Measurements from ENCODE around the gene KLHL8. TPM values are rescaled to one million over a fixed set of nuclear protein-coding genes. Genes with fewer than 3 reads are reported as not detected.

KLHL8 gene
- total RNA-seq, 4 donors from 2014 or later = 6.3 to 18.2 (median 13.3) TPM

GRCh38 chr4:87134122-87134521, 86.3 kb downstream of the KLHL8 start:
- Histone ChIP-seq H3K9me3 (no peaks in the 10 kb centered on the region), H3K4me3 (no peak overlapping the region), H3K27ac (no peak overlapping the region), H3K4me1 (no peaks in the 10 kb centered on the region), H3K27me3 (no peaks in the 10 kb centered on the region), H3K36me3 (peaks cover 6 to 96% (median 16%) of the 10 kb centered on the region in 3 donors)
- TF ChIP-seq CTCF (IDR thresholded peaks at IDR 0.05) = no peak
- no peak for TF ChIP-seq POLR2A (IDR thresholded peaks at IDR 0.05)
- TF ChIP-seq EP300 (IDR thresholded peaks at IDR 0.05) = no peak
- DNase-seq (ENCODE audit: low spot score in 2 of 2) = no peak
- 54 to 91% methylated on average over 3 of the region's 3 CpGs for WGBS, 2 donors

GRCh38 chr4:87133183-87133582, 87.2 kb downstream of the KLHL8 start:
- H3K27ac ChIP-seq = no peak overlapping the region
- TF ChIP-seq POLR2A (IDR thresholded peaks at IDR 0.05) (no peak), CTCF (IDR thresholded peaks at IDR 0.05) (no peak), EP300 (IDR thresholded peaks at IDR 0.05) (no peak)
- H3K9me3 ChIP-seq = no peaks in the 10 kb centered on the region
- DNase-seq (ENCODE audit: low spot score in 2 of 2) = no peak
- peaks cover 6 to 99% (median 21%) of the 10 kb centered on the region in 3 donors for H3K36me3 ChIP-seq
- no peaks in the 10 kb centered on the region for H3K27me3 ChIP-seq
- H3K4me3 ChIP-seq = no peak overlapping the region
- H3K4me1 ChIP-seq = no peaks in the 10 kb centered on the region
- WGBS, 2 donors = 79 to 83% methylated on average over 2 of the region's 2 CpGs

GRCh38 chr4:87132035-87132434, 88.4 kb downstream of the KLHL8 start:
- Histone ChIP-seq H3K36me3 (peaks cover 6 to 99% (median 27%) of the 10 kb centered on the region in 3 donors), H3K27ac (no peak overlapping the region), H3K4me1 (no peaks in the 10 kb centered on the region), H3K4me3 (no peak overlapping the region), H3K9me3 (no peaks in the 10 kb centered on the region), H3K27me3 (no peaks in the 10 kb centered on the region)
- DNase-seq (ENCODE audit: low spot score in 2 of 2) = no peak
- WGBS, 2 donors = 92 to 95% methylated on average over 8 of the region's 8 CpGs
- TF ChIP-seq CTCF (IDR thresholded peaks at IDR 0.05) (no peak), POLR2A (IDR thresholded peaks at IDR 0.05) (no peak), EP300 (IDR thresholded peaks at IDR 0.05) (no peak)

- DNase-seq (ENCODE audit: low spot score in 2 of 2) = no peak
- Histone ChIP-seq H3K27me3 (no peaks in the 10 kb centered on the region), H3K4me1 (no peaks in the 10 kb centered on the region), H3K4me3 (no peak overlapping the region), H3K36me3 (peaks cover 6 to 99% (median 24%) of the 10 kb centered on the region in 3 donors), H3K27ac (no peak overlapping the region), H3K9me3 (no peaks in the 10 kb centered on the region)
- no peak for TF ChIP-seq POLR2A (IDR thresholded peaks at IDR 0.05)
- no peak for TF ChIP-seq CTCF (IDR thresholded peaks at IDR 0.05)
- no peak for TF ChIP-seq EP300 (IDR thresholded peaks at IDR 0.05)
- 93 to 96% methylated on average over 7 of the region's 7 CpGs for WGBS, 2 donors
These were observed 89.3 kb downstream of the KLHL8 start for GRCh38 chr4:87130985-87131703.

GRCh38 chr4:87129681-87130080, 90.7 kb downstream of the KLHL8 start:
- TF ChIP-seq CTCF (IDR thresholded peaks at IDR 0.05) (no peak), POLR2A (IDR thresholded peaks at IDR 0.05) (no peak), EP300 (IDR thresholded peaks at IDR 0.05) (no peak)
- H3K4me1 ChIP-seq = no peaks in the 10 kb centered on the region
- peaks cover 0 to 100% (median 26%) of the 10 kb centered on the region in 3 donors for H3K36me3 ChIP-seq
- 95 to 96% methylated on average over 6 of the region's 6 CpGs for WGBS, 2 donors
- H3K27ac ChIP-seq = no peak overlapping the region
- no peak for DNase-seq (ENCODE audit: low spot score in 2 of 2)
- no peak overlapping the region for H3K4me3 ChIP-seq
- H3K9me3 ChIP-seq = no peaks in the 10 kb centered on the region
- no peaks in the 10 kb centered on the region for H3K27me3 ChIP-seq
